HG02840 (cell line): ENCODE data around the gene CASD1.

ENCODE experiments used
- ATAC-seq: cut with Tn5 transposase; IDR thresholded peaks from one replicate; pipeline ENCODE4 v1.9.1; 2021; ENCODE audit warnings: mild to moderate bottlenecking, moderate library complexity, moderate number of reproducible peaks; ENCODE audit not compliant: unreplicated experiment, low FRiP score

Gene CASD1

GRCh38 chr7:94578614-94579013 is 69.0 kb downstream of the CASD1 start:
- no peak for ATAC-seq

- ATAC-seq: no peak
Measured at GRCh38 chr7:94579470-94579869, 69.9 kb downstream of the CASD1 start.

- no peak for ATAC-seq
Measured at GRCh38 chr7:94580601-94581000, 71.0 kb downstream of the CASD1 start.

DNA sequence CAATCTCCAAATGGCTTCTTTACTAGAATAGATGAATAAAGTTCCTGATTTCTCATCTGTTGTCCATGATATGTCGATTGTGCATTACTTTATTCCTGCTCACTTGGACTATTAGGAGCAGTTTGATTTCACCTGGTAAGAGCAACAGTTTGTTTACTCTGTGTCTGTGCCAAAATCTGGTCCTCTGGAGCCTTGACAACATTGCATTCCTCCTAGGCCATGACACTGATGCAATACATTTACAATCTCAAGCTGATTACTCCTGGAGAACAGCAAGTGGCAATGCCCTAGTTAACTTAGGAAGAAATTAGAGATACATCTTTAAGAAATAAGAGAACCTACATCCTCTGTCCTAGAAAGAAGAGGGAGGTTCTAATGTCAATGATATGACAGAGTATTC is 74.5 kb downstream of the CASD1 start:
- no peak for ATAC-seq

GRCh38 chr7:94588075-94588474 is 78.5 kb downstream of the CASD1 start:
- ATAC-seq: no peak

- ATAC-seq: no peak
Measured at GRCh38 chr7:94590526-94591162, 81.0 kb downstream of the CASD1 start.

DNA sequence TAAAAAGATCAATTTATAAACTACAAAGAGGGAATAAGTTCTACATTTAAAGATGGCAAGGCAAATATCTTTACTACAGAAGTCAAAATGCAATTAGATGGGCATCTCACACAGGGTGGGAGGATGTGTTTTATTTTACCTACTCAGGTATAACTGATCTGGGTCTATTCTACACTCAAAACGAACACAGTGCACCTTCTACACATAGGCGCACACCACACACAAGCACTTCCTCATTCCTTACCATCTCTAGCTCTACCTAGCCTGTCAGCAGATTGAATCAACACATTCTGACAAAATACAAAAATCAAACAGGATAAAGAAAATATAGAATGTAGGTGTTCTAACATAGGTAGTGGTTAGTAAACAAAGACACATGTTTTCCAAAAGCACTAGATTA is 81.6 kb downstream of the CASD1 start:
- no peak for ATAC-seq

DNA sequence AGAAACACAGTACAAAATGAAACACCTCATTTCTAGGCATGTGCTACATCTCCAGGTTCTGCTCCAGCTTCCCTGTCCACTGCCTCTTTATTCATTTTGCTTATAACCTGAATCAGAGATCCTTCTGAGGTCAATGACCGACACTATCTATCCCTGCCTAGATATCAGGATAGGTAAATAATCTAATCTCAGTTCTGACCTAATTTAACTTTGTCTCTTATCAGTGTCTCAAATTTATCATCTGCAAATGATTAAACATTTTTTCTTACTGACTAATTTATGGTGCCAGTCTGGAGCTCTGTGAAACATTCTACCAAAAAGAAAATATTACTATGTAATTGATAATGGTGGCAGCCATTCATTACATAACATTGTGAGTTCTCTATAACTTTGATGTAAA is 85.3 kb downstream of the CASD1 start:
- no peak for ATAC-seq

GRCh38 chr7:94595717-94596116 is 86.1 kb downstream of the CASD1 start:
- ATAC-seq: no peak

GRCh38 chr7:94600267-94600666 is 90.7 kb downstream of the CASD1 start:
- ATAC-seq: no peak

- no peak for ATAC-seq
Measured at GRCh38 chr7:94602181-94602580, 92.6 kb downstream of the CASD1 start.

DNA sequence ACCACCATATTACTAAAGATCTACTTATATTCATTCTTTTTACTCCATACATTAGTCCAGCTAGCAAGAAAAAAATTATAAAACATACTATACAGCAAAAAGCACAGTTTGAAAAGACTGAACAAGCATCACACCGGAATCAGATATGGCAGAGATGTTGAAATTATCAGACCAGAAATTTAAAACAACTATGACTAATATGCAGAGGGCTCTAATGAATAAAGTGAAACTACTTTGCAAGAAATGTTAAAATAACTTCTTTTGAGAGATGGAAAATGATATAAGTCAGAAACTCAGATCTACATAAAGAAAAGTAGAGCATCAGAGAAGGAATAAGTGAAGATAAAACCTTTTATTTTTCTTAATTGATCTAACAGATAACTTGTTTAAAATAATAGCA is 95.4 kb downstream of the CASD1 start:
- ATAC-seq: no peak
